Epithelial cell of esophagus (primary cell): ENCODE data around the gene PLIN1.

Source experiments
- DNase-seq: peaks from one replicate; pipeline ENCODE4 v3.0.0; 2010; ENCODE audit warnings: low read depth
- H3K4me3 ChIP-seq: 2 replicates; pipeline ENCODE4 v1.5.1; 2011; ENCODE audit warnings: mild to moderate bottlenecking, low read length, control low read depth
- TF ChIP-seq, protein P1 (sequence below): IDR thresholded peaks from 2 replicates; pipeline ENCODE4 v1.5.1; 2011; ENCODE audit warnings: low read depth, mild to moderate bottlenecking, low read length, control low read depth, inconsistent platforms; ENCODE audit not compliant: insufficient read depth; ENCODE audit errors: missing control alignments

PLIN1 gene

DNA sequence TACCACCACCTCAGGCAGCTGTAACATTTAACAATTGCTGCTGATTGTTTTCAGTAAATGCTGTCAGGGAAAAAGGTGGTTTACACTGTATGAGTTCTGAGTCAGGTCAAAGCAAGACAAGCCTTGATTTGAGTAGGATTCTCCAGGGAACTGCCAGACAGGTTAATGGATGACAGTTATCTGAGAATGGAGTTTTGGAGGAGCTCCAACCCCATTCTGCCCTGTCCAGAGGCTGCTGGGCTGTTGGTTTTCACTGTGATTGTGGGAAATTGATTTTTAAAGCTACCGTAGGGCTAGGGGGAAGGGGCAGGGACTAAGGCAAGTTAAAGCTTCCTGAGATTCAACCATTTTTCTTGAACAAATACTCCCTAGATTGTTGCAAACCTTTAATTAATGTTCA lies 64.0 kb downstream of the PLIN1 start:
- DNase-seq: no peak
- TF ChIP-seq, protein P1, sequence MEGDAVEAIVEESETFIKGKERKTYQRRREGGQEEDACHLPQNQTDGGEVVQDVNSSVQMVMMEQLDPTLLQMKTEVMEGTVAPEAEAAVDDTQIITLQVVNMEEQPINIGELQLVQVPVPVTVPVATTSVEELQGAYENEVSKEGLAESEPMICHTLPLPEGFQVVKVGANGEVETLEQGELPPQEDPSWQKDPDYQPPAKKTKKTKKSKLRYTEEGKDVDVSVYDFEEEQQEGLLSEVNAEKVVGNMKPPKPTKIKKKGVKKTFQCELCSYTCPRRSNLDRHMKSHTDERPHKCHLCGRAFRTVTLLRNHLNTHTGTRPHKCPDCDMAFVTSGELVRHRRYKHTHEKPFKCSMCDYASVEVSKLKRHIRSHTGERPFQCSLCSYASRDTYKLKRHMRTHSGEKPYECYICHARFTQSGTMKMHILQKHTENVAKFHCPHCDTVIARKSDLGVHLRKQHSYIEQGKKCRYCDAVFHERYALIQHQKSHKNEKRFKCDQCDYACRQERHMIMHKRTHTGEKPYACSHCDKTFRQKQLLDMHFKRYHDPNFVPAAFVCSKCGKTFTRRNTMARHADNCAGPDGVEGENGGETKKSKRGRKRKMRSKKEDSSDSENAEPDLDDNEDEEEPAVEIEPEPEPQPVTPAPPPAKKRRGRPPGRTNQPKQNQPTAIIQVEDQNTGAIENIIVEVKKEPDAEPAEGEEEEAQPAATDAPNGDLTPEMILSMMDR: no peak
- H3K4me3 ChIP-seq: no peak overlapping the region
